GM12891 (cell line): Measurements from ENCODE around the gene KCNK3.
"Not testable (repeated sequence)": the region's sequence is repeated elsewhere in the genome, so short reads cannot be mapped to it uniquely, and the experiment has no call there.

ENCODE experiments used
- DNase-seq: peaks from one replicate; pipeline ENCODE4 v3.0.0; 2011; ENCODE audit warnings: low spot score; ENCODE audit not compliant: insufficient read length
- FAIRE-seq: peaks from 2 replicates; lab custom pipeline; 2011; peaks lifted over from hg19 to GRCh38; lab: Jason Lieb, UNC
- PAX5 ChIP-seq: IDR thresholded peaks from 2 replicates; pipeline ENCODE4 v1.6.1; 2011; ENCODE audit warnings: low read length, moderate library complexity, mild to moderate bottlenecking; ENCODE audit not compliant: insufficient read depth, severe bottlenecking
- POLR2A ChIP-seq: IDR thresholded peaks from 2 replicates; pipeline ENCODE4 v1.6.1; 2011; ENCODE audit warnings: low read depth, low read length, control low read depth
- POLR2AphosphoS5 ChIP-seq: IDR thresholded peaks from 2 replicates; pipeline ENCODE4 v1.6.1; 2011; ENCODE audit warnings: low read depth, low read length, control low read depth
- POU2F2 ChIP-seq: IDR thresholded peaks from 2 replicates; pipeline ENCODE4 v1.6.1; 2011; ENCODE audit warnings: low read depth, mild to moderate bottlenecking, control low read depth, low read length, moderate library complexity
- SPI1 ChIP-seq: IDR thresholded peaks from 2 replicates; pipeline ENCODE4 v1.6.1; 2011; ENCODE audit warnings: low read depth, low read length, control low read depth
- TAF1 ChIP-seq: IDR thresholded peaks from 2 replicates; pipeline ENCODE4 v1.6.1; 2011; ENCODE audit warnings: low read depth, low read length, control low read depth

KCNK3 gene

GRCh38 chr2:26754972-26755670 lies 62.6 kb downstream of the KCNK3 start:
- TF ChIP-seq POLR2A: no peak
- TF ChIP-seq POU2F2: no peak
- no peak for TF ChIP-seq POLR2AphosphoS5
- no peak for TF ChIP-seq PAX5
- TF ChIP-seq SPI1: no peak
- no peak for TF ChIP-seq TAF1
- no peak for DNase-seq
- FAIRE-seq: no peak

- FAIRE-seq (no peak), DNase-seq (no peak)
- TF ChIP-seq SPI1: no peak
- TF ChIP-seq POLR2A: no peak
- no peak for TF ChIP-seq POLR2AphosphoS5
- TF ChIP-seq POU2F2: no peak
- no peak for TF ChIP-seq TAF1
- TF ChIP-seq PAX5: no peak
These were observed 63.8 kb downstream of the KCNK3 start for GRCh38 chr2:26756337-26756736.

GRCh38 chr2:26757873-26758789 lies 65.6 kb downstream of the KCNK3 start:
- TF ChIP-seq PAX5 (no peak), POU2F2 (no peak), POLR2A (no peak), TAF1 (no peak), POLR2AphosphoS5 (no peak), SPI1 (no peak)
- FAIRE-seq (no peak), DNase-seq (no peak)

GRCh38 chr2:26758790-26759321 lies 66.3 kb downstream of the KCNK3 start:
- no peak for FAIRE-seq
- DNase-seq: no peak
- no peak for TF ChIP-seq POLR2A

GRCh38 chr2:26759845-26760244 lies 67.3 kb downstream of the KCNK3 start:
- DNase-seq: no peak
- TF ChIP-seq POLR2A: no peak
- no peak for TF ChIP-seq POU2F2
- TF ChIP-seq PAX5: no peak
- no peak for TF ChIP-seq TAF1
- TF ChIP-seq SPI1: no peak
- no peak for TF ChIP-seq POLR2AphosphoS5
- FAIRE-seq: no peak

GRCh38 chr2:26760991-26761390 lies 68.5 kb downstream of the KCNK3 start:
- DNase-seq, FAIRE-seq: not testable (repeated sequence)

- TF ChIP-seq SPI1 (no peak), POLR2AphosphoS5 (no peak), POLR2A (no peak), POU2F2 (no peak), TAF1 (no peak), PAX5 (no peak)
- DNase-seq (no peak), FAIRE-seq (no peak)
These were observed 70.5 kb downstream of the KCNK3 start for GRCh38 chr2:26763019-26763418.

- FAIRE-seq: peak; percentile 69
- peak; percentile 63 for TF ChIP-seq TAF1
- no peak for TF ChIP-seq SPI1
- peak; percentile 67 for TF ChIP-seq POLR2A
- no peak for TF ChIP-seq PAX5
- peak; percentile 63; the same call in 1 of the 2 replicates for TF ChIP-seq POLR2AphosphoS5
- no peak for TF ChIP-seq POU2F2
- DNase-seq: peak; percentile 95
These were observed 71.8 kb downstream of the KCNK3 start, which contains the start of gene SLC35F6 for GRCh38 chr2:26764078-26764887. Gene SLC35F6, plus strand, starts transcription at chr2:26764284. Its CDS starts 66 bp downstream, at chr2:26764350.

- no peak for DNase-seq
- TF ChIP-seq POU2F2: no peak
- no peak for TF ChIP-seq POLR2AphosphoS5
- TF ChIP-seq SPI1: no peak
- no peak for TF ChIP-seq POLR2A
- no peak for TF ChIP-seq TAF1
- no peak for TF ChIP-seq PAX5
- no peak for FAIRE-seq
These were observed 72.4 kb downstream of the KCNK3 start for GRCh38 chr2:26764906-26765305.
